K562 (cell line): ENCODE data around the gene TGFBR3L. TPM values are rescaled to one million over a fixed set of nuclear protein-coding genes. Genes with fewer than 3 reads are reported as not detected.

Experiments used
- ATAC-seq: fragments of 200-7000 bp; cut with Tn5 transposase; 3 replicates; pipeline ENCODE4 v1.9.1; 2020; ENCODE audit warnings: moderate library complexity
- BruUV-seq: library from RNA; stranded (reverse); fragments of 400-500 nt; replicated peaks from 2 replicates; lab custom pipeline; 2021; lab: Mats Ljungman, UMichigan
- CTCF ChIA-PET: fragments of 300-600 bp; formaldehyde crosslinking; extraction: SDS; loops from one replicate; lab custom pipeline; 2021; ENCODE audit warnings: low intra/inter-chr PET ratio; lab: Yijun Ruan, JAX
- POLR2A ChIA-PET: fragments of 300-600, 350-650 bp; sonication (Branson Sonifier 250); formaldehyde crosslinking; extraction: SDS; loops from one replicate; lab custom pipeline; 2021; ENCODE audit warnings: antibody characterized with exemption, inconsistent platforms; lab: Yijun Ruan, JAX
- DNase-seq, 4 experiments: peaks; one replicate each; pipeline versions ENCODE4 v3.0.0 to v3.0.0-alpha.2; 2011 to 2018; ENCODE audit warnings: low spot score in 3 of 4, mixed read lengths in 3 of 4; ENCODE audit errors: extremely low read depth in 1 of 4
- FAIRE-seq: peaks from 2 replicates; lab custom pipeline; 2011; peaks lifted over from hg19 to GRCh38; lab: Jason Lieb, UNC
- H2AFZ ChIP-seq: 2 replicates; pipeline ENCODE4 v1.6.0; 2011; ENCODE audit warnings: low read depth, low read length, control low read depth, inconsistent platforms
- H3K27ac ChIP-seq: fragments of 200-600 bp; 3 replicates; pipeline ENCODE4 v1.8.0; 2011; ENCODE audit warnings: low read depth, mild to moderate bottlenecking, control low read depth, inconsistent platforms, low read length, moderate library complexity, mixed read lengths; ENCODE audit errors: extremely low read depth
- H3K27me3 ChIP-seq, 2 experiments: fragments of 300-600 bp in 1 of 2; 2 replicates in 1 of 2; 3 replicates in 1 of 2; pipeline versions ENCODE4 v1.6.0 to v1.8.0; 2011; ENCODE audit warnings: inconsistent platforms in 2 of 2, low read length in 2 of 2, mild to moderate bottlenecking in 1 of 2, mixed read lengths in 1 of 2, moderate library complexity in 1 of 2; ENCODE audit not compliant: control insufficient read depth in 2 of 2, insufficient read depth in 2 of 2
- H3K36me3 ChIP-seq: fragments of 300-600 bp; 3 replicates; pipeline ENCODE4 v1.8.0; 2011; ENCODE audit warnings: mild to moderate bottlenecking, low read length, inconsistent platforms; ENCODE audit not compliant: control insufficient read depth, insufficient read depth
- H3K4me1 ChIP-seq, 2 experiments: fragments of 200-600 bp in 1 of 2; replicated peaks in 1 of 2; 2 replicates in 1 of 2; 3 replicates in 1 of 2; pipeline versions ENCODE4 v1.5.1 to v1.8.0; 2011; ENCODE audit warnings: inconsistent platforms in 2 of 2, low read length in 2 of 2, mild to moderate bottlenecking in 1 of 2, mixed read lengths in 1 of 2, moderate library complexity in 1 of 2; ENCODE audit not compliant: control insufficient read depth in 2 of 2, insufficient read depth in 2 of 2
- H3K4me2 ChIP-seq: 2 replicates; pipeline ENCODE4 v1.6.1; 2011; ENCODE audit warnings: low read length, control low read depth, inconsistent platforms, mixed read lengths; ENCODE audit not compliant: insufficient read depth
- H3K4me3 ChIP-seq: fragments of 200-600 bp; sonication (generic), shearing (Covaris generic); 2 replicates; pipeline ENCODE4 v1.5.1; 2016; ENCODE audit warnings: control low read depth, inconsistent platforms
- H3K79me2 ChIP-seq: fragments of 200-600 bp; 3 replicates; pipeline ENCODE4 v1.8.0; 2011; ENCODE audit warnings: low read length, inconsistent platforms; ENCODE audit not compliant: control insufficient read depth, insufficient read depth
- H3K9ac ChIP-seq, 2 experiments: 2 replicates each; pipeline versions ENCODE4 v1.6.0 to v1.6.1; 2011; ENCODE audit warnings: low read depth in 2 of 2, low read length in 2 of 2, control low read depth in 1 of 2, inconsistent platforms in 1 of 2, mild to moderate bottlenecking in 1 of 2, mixed read lengths in 1 of 2; ENCODE audit not compliant: insufficient read depth in 1 of 2
- H3K9me1 ChIP-seq: one replicate; pipeline ENCODE4 v1.6.0; 2011; ENCODE audit warnings: inconsistent platforms, mild to moderate bottlenecking, low read length, moderate library complexity; ENCODE audit not compliant: control insufficient read depth, insufficient read depth
- H3K9me3 ChIP-seq: replicated peaks from 2 replicates; pipeline ENCODE4 v1.5.1; 2011; ENCODE audit warnings: low read depth, low read length, inconsistent platforms; ENCODE audit not compliant: control insufficient read depth, insufficient read depth
- H4K20me1 ChIP-seq: replicated peaks from 2 replicates; pipeline ENCODE4 v1.6.1; 2011; ENCODE audit warnings: low read length, inconsistent platforms, mixed read lengths; ENCODE audit not compliant: control insufficient read depth, insufficient read depth
- C11orf30 ChIP-seq: fragments of 450-650 bp; IDR thresholded peaks from 2 replicates; pipeline ENCODE4 v1.6.1; 2016; ENCODE audit warnings: low read depth, mild to moderate bottlenecking
- HINFP ChIP-seq: fragments of 450-650 bp; conservative IDR thresholded peaks from 2 replicates; pipeline ENCODE4 v1.6.1; 2016; ENCODE audit warnings: missing genetic modification characterization, low read depth, mild to moderate bottlenecking, control low read depth, missing compliant biosample characterization
- MAFF ChIP-seq: IDR thresholded peaks from 2 replicates; pipeline ENCODE4 v1.6.1; 2012; ENCODE audit warnings: low read length, improper control_type of control experiment
- MAFG ChIP-seq: fragments of 450-650 bp; conservative IDR thresholded peaks from 2 replicates; pipeline ENCODE4 v1.6.1; 2016; ENCODE audit warnings: missing genetic modification characterization, missing compliant biosample characterization
- MAFK ChIP-seq: IDR thresholded peaks from 2 replicates; pipeline ENCODE4 v1.6.1; 2011; ENCODE audit warnings: low read length, improper control_type of control experiment
- POLR2G ChIP-seq: fragments of 200-400 bp; formaldehyde crosslinking; IDR thresholded peaks from 2 replicates; pipeline ENCODE4 v1.6.1; 2017; ENCODE audit warnings: low read depth, mild to moderate bottlenecking, antibody characterized with exemption, low read length, moderate library complexity
- RBM22 ChIP-seq: fragments of 200-400 bp; formaldehyde crosslinking; IDR thresholded peaks from 2 replicates; pipeline ENCODE4 v1.6.1; 2018; ENCODE audit warnings: low read length, low read depth; ENCODE audit not compliant: poor library complexity, severe bottlenecking
- RHOXF2B ChIP-seq: fragments of 250-450 bp; sonication (Bioruptor Pico); conservative IDR thresholded peaks from 2 replicates; pipeline ENCODE4 v1.5.1; 2021
- SRF ChIP-seq, 2 experiments: fragments of 250-450, 450-650 bp in 1 of 2; sonication (Bioruptor Pico) in 1 of 2; sonication (generic) in 1 of 2; formaldehyde crosslinking; IDR thresholded peaks; 2 replicates each; pipeline versions ENCODE4 v1.5.0 to v1.5.1; 2020 to 2022; ENCODE audit warnings: mild to moderate bottlenecking in 1 of 2, missing genetic modification reagents in 1 of 2
- ZBTB2 ChIP-seq: fragments of 450-650 bp; IDR thresholded peaks from 2 replicates; pipeline ENCODE4 v1.6.1; 2016; ENCODE audit warnings: antibody characterized with exemption
- ZKSCAN1 ChIP-seq: fragments of 150-350 bp; IDR thresholded peaks from 2 replicates; pipeline ENCODE4 v1.6.1; 2016; ENCODE audit warnings: low read depth, low read length
- ZNF316 ChIP-seq: fragments of 450-650 bp; IDR thresholded peaks from 2 replicates; pipeline ENCODE4 v1.6.1; 2016
- WGBS: fragments of 100-300 bp; shearing (Covaris generic); methylation state at CpG from one replicate; pipeline ENCODE4 v1.1.6; 2016; ENCODE audit warnings: low coverage, mixed read lengths; ENCODE audit not compliant: insufficient coverage; ENCODE audit errors: missing lambda C conversion rate; 5-methylcytosine and 5-hydroxymethylcytosine counted together
- in situ Hi-C: fragments of 300-500 bp; cut with MboI; formaldehyde crosslinking; loops from 4 replicates; pipeline ENCODE4 v1.15.0; 2018; ENCODE audit warnings: inconsistent platforms, mixed read lengths
- intact Hi-C: fragments of 100-400 bp; cut with micrococcal nuclease; formaldehyde crosslinking; loops from 2 replicates; pipeline ENCODE4 v1.14.2; 2022
- polyA plus RNA-seq, 8 experiments: library from polyadenylated mRNA; depleted of rRNA in 4 of 8; stranded (reverse) in 5 of 8; unstranded in 3 of 8; fragments of >200 nt; fragmentation: Nextera tagmentation in 2 of 8; fragmentation: Illumina TruSeq in 1 of 8; extraction: Ambion mirVana in 2 of 8; extraction: Trizol in 1 of 8; gene quantifications; 2 replicates each; pipeline versions ENCODE4 v1.2.1 to v1.2.3, GENCODE V29; 2011 to 2014; ENCODE audit warnings: inconsistent platforms in 1 of 8, missing spikeins in 1 of 8
- total RNA-seq, 7 experiments: library from RNA; depleted of rRNA in 6 of 7; stranded (reverse); fragments of >200 nt in 6 of 7; fragmentation: Illumina TruSeq in 2 of 7; extraction: Trizol in 2 of 7; gene quantifications; 2 replicates each; pipeline versions ENCODE4 v1.2.1 to v1.2.3, GENCODE V29; 2011 to 2021; ENCODE audit warnings: low replicate concordance in 1 of 7

Gene TGFBR3L
- total and polyA plus RNA-seq, 9 of the 15 experiments (the other 6 are each of a cell fraction or from before 2014, with no cell fraction given), result not detected

- H3K4me1 ChIP-seq, result peaks cover 7 to 8% of the 10 kb centered on the region in 2 experiments; a peak in 4 of 5 replicates
- no peak overlapping the region for H3K9ac ChIP-seq
- no peaks in the 10 kb centered on the region for H4K20me1 ChIP-seq
- WGBS, result 90% methylated on average over 22 of the region's 22 CpGs
- in situ Hi-C loops, result no loop called here
- POLR2A ChIA-PET, result no interaction called here
- H2AFZ ChIP-seq, result no peak overlapping the region
- H3K27ac ChIP-seq, result no peak overlapping the region
- CTCF ChIA-PET, result no interaction called here
- TF ChIP-seq RBM22, result peak; percentile 61
- TF ChIP-seq ZNF316, result peak; percentile 90
- TF ChIP-seq RHOXF2B (CRISPR knock-in tag), result no peak
- peak; percentile 73 for TF ChIP-seq MAFG
- TF ChIP-seq ZBTB2, result no peak
- TF ChIP-seq SRF (CRISPR knock-in tag; IDR thresholded peaks at IDR 0.05), result no peak
- peak; percentile 85 for TF ChIP-seq C11orf30
- peak; percentile 88 for TF ChIP-seq MAFK
- peak; percentile 45; the same call in 1 of the 2 replicates for TF ChIP-seq POLR2G
- no peak for TF ChIP-seq ZKSCAN1
- TF ChIP-seq HINFP (tag), result no peak
- TF ChIP-seq MAFF, result peak; percentile 83
- DNase-seq (no peak), FAIRE-seq (no peak), ATAC-seq (no peak)
- H3K9me3 ChIP-seq, result no peaks in the 10 kb centered on the region
- TSS peak; percentile 29 for BruUV-seq
- H3K36me3 ChIP-seq, result peaks cover 93% of the 10 kb centered on the region; the same call in 2 of the 3 replicates
- intact Hi-C loops, result no loop called here
- H3K4me2 ChIP-seq, result no peak overlapping the region
- no peaks in the 10 kb centered on the region for H3K27me3 ChIP-seq
- H3K79me2 ChIP-seq, result no peaks in the 10 kb centered on the region
- no peaks in the 10 kb centered on the region for H3K9me1 ChIP-seq
- H3K4me3 ChIP-seq, result no peak overlapping the region
Measured at GRCh38 chr19:7962644-7963268, 48.1 kb downstream of the TGFBR3L start.
